Measurements from ENCODE around the gene ZRANB3.

- TF ChIP-seq CTCF (IDR thresholded peaks at IDR 0.05; ENCODE audit: low read length) (no peak), EZH2 (IDR thresholded peaks at IDR 0.05; ENCODE audit: borderline replicate concordance, low read length) (no peak)
These were observed 271.9 kb downstream of the ZRANB3 start for GRCh38 chr2:135259123-135259522.

All from OCI-LY1 (cell line).